Measurements from ENCODE around the gene VWA8.
"Not testable (repeated sequence)": the region's sequence is repeated elsewhere in the genome, so short reads cannot be mapped to it uniquely, and the experiment has no call there.

VWA8 gene

GRCh38 chr13:41563984-41564365, 396.9 kb downstream of the VWA8 start:
- no peak for DNase-seq (ENCODE audit: low read depth in 2 of 3, low spot score in 2 of 3)

DNA sequence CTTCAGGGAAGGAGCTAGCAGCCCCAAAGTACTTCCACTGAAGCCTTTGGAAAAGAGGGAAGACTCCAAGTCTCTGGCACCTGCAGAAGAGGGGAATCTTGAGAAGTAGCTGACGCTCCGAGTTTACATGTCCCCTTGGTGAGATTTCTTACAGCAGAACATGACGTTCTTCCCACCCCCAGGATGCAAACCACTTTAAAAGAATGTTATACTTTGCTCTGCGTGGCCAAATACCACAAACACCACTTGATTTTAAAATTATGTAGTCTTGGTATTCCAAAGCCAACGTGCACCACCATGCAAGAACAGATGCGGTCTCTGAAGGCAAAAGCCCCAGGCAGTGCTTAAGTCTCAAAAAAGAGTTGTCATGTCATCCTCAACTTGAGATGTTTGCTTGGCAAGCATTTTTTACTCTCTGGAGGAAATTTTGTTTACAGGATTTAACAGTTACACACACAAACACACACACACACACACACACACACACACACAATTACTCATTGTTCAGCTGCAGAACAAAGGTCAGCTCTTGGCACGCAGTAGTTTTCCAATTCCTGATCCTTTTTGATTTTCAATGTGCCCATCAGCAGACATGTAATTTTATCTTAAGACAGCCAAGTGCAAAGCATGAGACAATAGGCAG, 397.4 kb downstream of the VWA8 start:
- DNase-seq (ENCODE audit: low read depth in 2 of 3, low spot score in 2 of 3), result no peak

GRCh38 chr13:41562541-41563178, 398.2 kb downstream of the VWA8 start:
- DNase-seq (ENCODE audit: low read depth in 2 of 3, low spot score in 2 of 3), result no peak

GRCh38 chr13:41562083-41562482, 398.8 kb downstream of the VWA8 start:
- no peak for DNase-seq (ENCODE audit: low read depth in 2 of 3, low spot score in 2 of 3)

- no peak for DNase-seq (ENCODE audit: low read depth in 2 of 3, low spot score in 2 of 3)
These were observed 399.7 kb downstream of the VWA8 start for GRCh38 chr13:41561170-41561569.

GRCh38 chr13:41558781-41559560, 401.9 kb downstream of the VWA8 start:
- no peak for DNase-seq (ENCODE audit: low read depth in 2 of 3, low spot score in 2 of 3)

DNA sequence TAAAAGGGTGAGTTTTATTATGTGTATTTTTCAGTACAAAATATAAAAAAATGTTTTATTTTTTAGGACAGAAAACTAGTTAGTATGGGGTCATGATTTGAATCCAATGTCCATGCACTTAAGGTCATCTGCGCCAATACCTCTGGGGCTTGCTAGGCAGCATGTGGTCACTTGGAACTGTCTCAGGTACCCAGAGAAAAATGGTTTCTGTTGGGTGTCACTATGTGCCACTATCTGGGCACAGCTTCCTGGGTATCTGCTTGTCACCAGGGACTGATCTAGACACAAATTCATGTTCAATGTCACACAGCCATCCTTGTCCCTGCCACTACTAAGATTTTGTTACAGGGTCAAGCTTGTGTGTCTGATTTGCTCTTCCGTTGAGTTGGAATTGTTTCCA, 403.2 kb downstream of the VWA8 start:
- DNase-seq (ENCODE audit: low read depth in 2 of 3, low spot score in 2 of 3), result no peak

DNA sequence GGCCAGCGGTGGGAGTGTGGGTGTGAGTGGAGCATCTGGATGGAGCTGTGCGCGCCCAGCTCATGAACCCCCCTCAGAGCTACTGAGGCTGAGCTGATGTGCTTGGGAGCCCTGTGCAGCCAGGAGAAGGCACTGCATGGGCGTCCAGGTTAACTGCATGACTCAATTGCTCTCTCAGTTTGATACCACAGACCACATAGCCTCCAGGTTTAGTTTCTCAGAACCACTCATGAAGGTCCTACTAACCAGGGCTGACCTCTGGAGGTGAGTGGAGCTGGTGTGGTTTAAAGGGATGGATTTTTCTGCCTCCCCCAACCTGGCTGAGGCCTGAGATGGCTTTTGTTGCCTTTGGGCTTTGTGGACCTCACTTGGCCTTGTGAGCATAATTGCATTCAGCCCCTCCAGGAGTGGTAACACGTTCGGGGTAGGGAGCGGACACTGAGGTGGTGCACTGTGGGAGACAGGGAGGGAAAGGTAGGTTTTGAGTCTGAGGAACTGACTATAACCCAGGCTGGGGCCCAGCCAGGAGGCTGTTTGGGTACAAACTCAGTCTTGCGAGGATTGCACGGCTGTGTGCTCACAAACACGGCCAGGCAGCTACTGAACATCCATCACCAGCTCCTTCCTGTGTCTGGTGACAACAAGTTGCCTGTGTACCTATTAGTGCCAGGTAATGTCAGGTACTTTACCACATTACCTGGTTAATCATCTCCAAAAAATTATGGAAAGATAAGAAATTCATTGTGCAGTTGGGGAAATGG, 406.1 kb downstream of the VWA8 start:
- DNase-seq (ENCODE audit: low read depth in 2 of 3, low spot score in 2 of 3), result no peak

DNA sequence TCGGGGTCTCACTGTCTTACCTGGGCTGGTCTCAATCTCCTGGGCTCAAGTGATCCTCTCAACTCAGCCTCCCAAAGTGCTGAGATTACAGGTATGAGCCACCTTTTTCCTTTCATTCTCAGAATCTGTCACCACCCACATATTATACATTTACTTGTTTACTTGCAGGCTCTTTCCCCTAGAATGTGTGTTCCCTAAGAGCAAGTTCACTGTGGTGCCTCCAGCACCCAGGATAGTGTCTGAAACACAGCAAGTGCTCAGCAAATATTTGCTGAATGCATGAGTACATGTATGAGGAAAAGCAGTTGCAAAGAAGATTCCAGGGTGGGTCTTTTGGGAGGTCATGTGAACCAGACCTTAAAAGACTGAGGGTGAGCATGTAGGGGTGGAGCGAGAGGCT, 406.7 kb downstream of the VWA8 start:
- DNase-seq (ENCODE audit: low read depth in 2 of 3, low spot score in 2 of 3), result no peak

DNA sequence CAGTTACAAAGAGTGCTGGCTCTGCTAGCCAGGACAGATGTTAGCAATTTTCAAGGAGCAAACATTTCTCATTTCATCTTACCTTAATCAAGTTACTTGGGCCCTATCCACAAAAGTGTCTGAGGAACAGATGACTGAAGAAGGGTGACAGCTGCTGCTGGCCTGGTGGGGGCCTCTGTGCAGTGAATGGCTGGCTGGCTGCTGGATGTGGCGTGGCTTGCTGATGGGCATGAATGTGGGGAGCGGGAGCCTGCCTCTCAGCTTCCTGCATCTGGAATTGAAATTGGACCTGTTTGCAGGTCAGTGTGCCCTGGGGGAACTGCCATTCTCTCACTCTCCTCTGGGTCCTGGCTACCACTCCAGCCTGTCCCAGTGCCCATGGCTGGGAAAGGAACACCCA, 408.9 kb downstream of the VWA8 start:
- no peak for DNase-seq (ENCODE audit: low read depth in 2 of 3, low spot score in 2 of 3)

DNA sequence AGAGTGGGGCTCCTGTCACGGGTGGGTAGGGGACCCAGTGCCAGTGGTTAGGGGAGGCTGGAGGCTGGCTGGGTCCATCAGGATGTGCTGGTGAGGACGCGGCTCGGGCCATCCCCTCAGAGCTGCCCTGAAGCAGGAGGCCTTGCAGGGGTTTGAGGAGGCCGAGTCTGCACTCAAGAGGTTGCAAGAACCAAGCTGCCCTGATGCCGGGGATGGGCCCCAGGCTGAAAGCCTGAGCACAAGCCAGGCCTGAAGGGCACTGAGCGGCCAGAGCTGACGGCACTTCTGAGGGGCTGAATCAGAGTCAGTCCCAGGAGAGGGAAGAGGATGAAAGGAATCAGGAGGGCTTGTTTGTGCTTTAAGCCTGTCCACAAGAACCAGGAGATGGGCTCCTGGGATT, 410.6 kb downstream of the VWA8 start:
- DNase-seq (ENCODE audit: low read depth in 2 of 3, low spot score in 2 of 3), result no peak

DNA sequence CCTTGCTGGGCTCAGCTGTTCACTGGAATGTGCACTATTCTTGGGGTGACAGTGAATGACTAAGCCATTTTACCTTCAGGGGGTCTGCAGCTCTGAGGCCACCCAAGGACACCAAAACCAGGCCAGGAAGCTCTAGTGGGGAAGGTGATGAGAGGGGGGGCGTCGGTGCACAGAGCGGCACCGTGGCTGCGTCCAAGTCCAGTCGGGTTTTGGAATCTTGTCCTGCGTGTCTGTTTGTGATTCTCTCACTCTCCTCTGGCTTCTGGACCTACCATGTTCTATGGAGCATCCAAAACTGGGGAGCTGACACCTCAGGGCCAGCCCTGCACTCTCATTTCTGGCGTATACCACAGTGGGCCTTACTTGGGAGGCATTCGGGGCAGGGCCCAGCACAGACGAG, 411.4 kb downstream of the VWA8 start:
- no peak for DNase-seq (ENCODE audit: low read depth in 2 of 3, low spot score in 2 of 3)

GRCh38 chr13:41548910-41549309, 412.0 kb downstream of the VWA8 start:
- DNase-seq (ENCODE audit: low read depth in 2 of 3, low spot score in 2 of 3), result no peak

DNA sequence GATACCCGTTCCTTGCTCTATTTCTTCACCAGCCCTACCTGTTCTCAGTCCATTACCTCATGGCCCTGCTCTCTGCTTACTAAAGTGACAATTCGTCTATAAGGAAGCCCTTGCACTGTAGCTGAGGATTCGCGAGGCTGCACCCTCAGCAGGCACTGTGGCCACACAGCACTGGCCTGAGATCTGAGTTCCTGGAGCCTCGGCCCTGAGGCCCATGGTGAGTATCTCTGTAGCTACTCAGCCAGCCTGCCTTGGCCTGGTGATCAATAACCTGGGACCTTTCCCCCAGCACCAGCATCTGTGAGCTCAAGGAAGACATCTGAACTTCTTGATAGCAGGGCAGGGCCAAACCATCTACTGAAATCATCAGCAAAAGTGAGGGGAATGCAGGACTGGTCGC, 412.9 kb downstream of the VWA8 start:
- no peak for DNase-seq (ENCODE audit: low read depth in 2 of 3, low spot score in 2 of 3)

- DNase-seq (ENCODE audit: low read depth in 2 of 3, low spot score in 2 of 3), result no peak
These were observed 413.5 kb downstream of the VWA8 start for GRCh38 chr13:41547251-41548000.

DNA sequence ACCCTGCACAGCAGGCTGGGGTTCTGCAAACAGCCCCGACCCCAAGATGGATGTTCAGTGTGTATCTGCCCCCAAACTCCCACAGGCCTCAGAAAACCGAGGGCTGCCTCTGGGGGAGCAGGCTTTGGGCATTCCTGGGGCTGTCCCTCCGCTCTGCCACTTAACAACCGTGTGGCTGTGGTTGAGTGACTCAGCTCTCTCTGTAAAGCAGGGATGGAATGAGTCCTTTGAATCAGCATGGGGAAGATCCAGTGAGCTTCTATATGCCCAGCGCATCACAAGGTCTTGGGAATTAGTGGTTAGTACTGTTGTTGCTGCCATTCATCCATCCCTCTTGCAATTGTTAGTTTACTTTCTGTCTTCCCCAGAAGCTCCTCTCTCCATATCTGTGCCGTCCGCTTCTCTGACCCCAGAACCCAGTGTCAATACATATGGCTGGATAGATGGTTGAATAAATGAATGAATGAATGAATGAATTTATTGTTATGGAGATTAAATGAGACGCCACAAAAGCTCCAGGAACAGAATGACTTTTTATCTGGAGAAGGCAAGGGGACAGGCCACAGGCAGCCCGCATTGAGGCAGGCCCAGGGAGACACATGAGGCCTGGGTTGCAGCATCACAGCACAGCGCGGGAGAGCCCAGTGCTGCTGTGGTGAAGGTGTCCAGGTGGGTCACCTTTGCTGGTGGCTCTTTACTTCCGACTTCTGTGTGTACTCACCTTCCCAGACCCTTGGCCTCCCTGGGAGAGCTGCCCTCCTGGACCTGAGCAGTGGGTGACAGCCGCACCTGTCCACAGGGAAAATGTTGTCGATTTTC, 414.3 kb downstream of the VWA8 start:
- no peak for DNase-seq (ENCODE audit: low read depth in 2 of 3, low spot score in 2 of 3)

- DNase-seq (ENCODE audit: low read depth in 2 of 3, low spot score in 2 of 3), result no peak
These were observed 415.5 kb downstream of the VWA8 start for GRCh38 chr13:41545432-41545707.

GRCh38 chr13:41543664-41544300, 417.1 kb downstream of the VWA8 start:
- DNase-seq (ENCODE audit: low read depth in 2 of 3, low spot score in 2 of 3), result no peak

DNA sequence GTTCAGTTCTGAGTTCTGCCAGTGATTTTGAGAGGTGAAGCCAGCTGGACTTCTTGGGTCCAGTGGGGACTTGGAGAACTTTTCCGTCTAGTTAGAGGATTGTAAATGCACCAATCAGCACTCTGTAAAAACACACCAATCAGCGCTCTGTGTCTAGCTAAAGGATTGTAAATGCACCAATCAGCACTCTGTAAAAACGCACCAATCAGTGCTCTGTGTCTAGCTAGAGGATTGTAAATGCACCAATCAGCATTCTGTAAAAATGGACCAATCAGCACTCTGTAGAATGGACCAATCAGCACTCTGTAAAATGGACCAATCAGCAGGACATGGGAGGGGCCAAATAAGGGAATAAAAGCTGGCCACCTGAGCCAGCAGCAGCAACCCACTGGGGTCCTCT, 418.1 kb downstream of the VWA8 start:
- not testable (repeated sequence) for DNase-seq (ENCODE audit: low read depth in 2 of 3, low spot score in 2 of 3)

DNA sequence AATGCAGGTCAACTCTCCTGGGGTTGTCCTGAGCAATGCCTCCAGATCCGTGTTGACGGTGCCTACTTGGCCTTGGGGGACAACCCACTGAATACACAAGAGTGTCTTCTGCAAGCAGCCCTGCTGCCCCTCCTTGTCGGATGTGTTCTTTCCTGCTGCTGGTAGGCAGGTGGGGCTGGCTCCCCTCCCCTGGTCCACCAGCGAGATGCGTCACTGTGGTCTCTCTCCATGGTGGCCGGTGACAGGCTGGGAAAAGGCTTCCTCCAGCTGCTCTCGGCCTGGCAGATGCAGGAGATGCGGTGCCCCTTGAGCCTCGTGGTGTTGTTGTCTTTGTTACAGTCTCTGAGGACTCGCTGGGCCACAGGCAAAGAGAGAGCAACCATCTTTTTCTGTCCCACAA, 418.6 kb downstream of the VWA8 start:
- DNase-seq (ENCODE audit: low read depth in 2 of 3, low spot score in 2 of 3), result no peak

Measured in activated CD8-positive, alpha-beta memory T cell treated with anti-CD3 and anti-CD28 coated beads for 48 hours (primary cell).